Measurements from ENCODE around the gene GLRX2. TPM values are rescaled to one million over a fixed set of nuclear protein-coding genes. Genes with fewer than 3 reads are reported as not detected.

Gene GLRX2
- total RNA-seq, 1 experiment from 2014 or later: 40.1 TPM

DNA sequence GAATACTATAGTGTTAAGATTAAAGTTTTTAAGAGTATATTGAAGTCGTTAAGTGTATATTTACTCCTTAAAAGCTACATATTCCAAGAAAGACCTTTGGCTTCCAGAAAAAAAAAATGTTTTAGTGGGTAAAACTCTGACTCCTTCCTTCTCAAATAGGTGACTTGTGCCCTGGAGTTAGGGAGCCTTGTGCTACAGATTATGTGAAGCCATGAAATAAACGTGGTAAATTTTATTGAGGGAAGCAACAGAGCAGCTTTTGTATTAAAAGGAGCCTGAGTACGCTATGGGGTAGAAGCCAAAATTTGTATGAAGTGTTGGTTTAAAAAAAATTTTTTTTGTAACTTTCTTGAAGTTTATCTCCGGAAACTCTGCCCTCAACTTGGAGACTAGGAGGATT lies 44.8 kb downstream of the GLRX2 start:
- in situ Hi-C loops (cut with HindIII; ENCODE audit: low pct_unique_long_range_greater_than_20kb, low sequenced_read_pairs) (no loop called here), intact Hi-C loops (cut with micrococcal nuclease; ENCODE audit: unreplicated experiment) (no loop called here)
- ATAC-seq (no peak), DNase-seq (ENCODE audit: low read depth, low spot score) (no peak)
- ChIA-PET CTCF (no interaction called here), POLR2A (no interaction called here)
- H3K4me3 ChIP-seq (ENCODE audit: low read depth in 2 of 2, low read length in 2 of 2): peak overlapping the region; percentile 95
- H3K27me3 ChIP-seq (ENCODE audit: control insufficient read depth, insufficient read depth, low read length): no peaks in the 10 kb centered on the region
- BruUV-seq (replicated peaks): TSS peak; percentile 62
- TF ChIP-seq, protein P1, sequence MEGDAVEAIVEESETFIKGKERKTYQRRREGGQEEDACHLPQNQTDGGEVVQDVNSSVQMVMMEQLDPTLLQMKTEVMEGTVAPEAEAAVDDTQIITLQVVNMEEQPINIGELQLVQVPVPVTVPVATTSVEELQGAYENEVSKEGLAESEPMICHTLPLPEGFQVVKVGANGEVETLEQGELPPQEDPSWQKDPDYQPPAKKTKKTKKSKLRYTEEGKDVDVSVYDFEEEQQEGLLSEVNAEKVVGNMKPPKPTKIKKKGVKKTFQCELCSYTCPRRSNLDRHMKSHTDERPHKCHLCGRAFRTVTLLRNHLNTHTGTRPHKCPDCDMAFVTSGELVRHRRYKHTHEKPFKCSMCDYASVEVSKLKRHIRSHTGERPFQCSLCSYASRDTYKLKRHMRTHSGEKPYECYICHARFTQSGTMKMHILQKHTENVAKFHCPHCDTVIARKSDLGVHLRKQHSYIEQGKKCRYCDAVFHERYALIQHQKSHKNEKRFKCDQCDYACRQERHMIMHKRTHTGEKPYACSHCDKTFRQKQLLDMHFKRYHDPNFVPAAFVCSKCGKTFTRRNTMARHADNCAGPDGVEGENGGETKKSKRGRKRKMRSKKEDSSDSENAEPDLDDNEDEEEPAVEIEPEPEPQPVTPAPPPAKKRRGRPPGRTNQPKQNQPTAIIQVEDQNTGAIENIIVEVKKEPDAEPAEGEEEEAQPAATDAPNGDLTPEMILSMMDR (IDR thresholded peaks at IDR 0.05): no peak
- no peak for TF ChIP-seq TCF7L2 (IDR thresholded peaks at IDR 0.05; ENCODE audit: low read depth, low read length)
- no peak for TF ChIP-seq SIN3A (IDR thresholded peaks at IDR 0.05; ENCODE audit: borderline replicate concordance, insufficient read depth, low read depth, low read length)
- TF ChIP-seq, protein P2, sequence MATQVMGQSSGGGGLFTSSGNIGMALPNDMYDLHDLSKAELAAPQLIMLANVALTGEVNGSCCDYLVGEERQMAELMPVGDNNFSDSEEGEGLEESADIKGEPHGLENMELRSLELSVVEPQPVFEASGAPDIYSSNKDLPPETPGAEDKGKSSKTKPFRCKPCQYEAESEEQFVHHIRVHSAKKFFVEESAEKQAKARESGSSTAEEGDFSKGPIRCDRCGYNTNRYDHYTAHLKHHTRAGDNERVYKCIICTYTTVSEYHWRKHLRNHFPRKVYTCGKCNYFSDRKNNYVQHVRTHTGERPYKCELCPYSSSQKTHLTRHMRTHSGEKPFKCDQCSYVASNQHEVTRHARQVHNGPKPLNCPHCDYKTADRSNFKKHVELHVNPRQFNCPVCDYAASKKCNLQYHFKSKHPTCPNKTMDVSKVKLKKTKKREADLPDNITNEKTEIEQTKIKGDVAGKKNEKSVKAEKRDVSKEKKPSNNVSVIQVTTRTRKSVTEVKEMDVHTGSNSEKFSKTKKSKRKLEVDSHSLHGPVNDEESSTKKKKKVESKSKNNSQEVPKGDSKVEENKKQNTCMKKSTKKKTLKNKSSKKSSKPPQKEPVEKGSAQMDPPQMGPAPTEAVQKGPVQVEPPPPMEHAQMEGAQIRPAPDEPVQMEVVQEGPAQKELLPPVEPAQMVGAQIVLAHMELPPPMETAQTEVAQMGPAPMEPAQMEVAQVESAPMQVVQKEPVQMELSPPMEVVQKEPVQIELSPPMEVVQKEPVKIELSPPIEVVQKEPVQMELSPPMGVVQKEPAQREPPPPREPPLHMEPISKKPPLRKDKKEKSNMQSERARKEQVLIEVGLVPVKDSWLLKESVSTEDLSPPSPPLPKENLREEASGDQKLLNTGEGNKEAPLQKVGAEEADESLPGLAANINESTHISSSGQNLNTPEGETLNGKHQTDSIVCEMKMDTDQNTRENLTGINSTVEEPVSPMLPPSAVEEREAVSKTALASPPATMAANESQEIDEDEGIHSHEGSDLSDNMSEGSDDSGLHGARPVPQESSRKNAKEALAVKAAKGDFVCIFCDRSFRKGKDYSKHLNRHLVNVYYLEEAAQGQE (IDR thresholded peaks at IDR 0.05; ENCODE audit: insufficient read depth in 1 of 2, low read depth in 2 of 2, low read length in 1 of 2): no peak
- no peak for TF ChIP-seq POLR2AphosphoS5 (IDR thresholded peaks at IDR 0.05; ENCODE audit: low read depth, low read length)
- no peaks in the 10 kb centered on the region for H3K9me3 ChIP-seq (ENCODE audit: control insufficient read depth, insufficient read depth, low read depth, low read length)
- H3K4me1 ChIP-seq (ENCODE audit: control insufficient read depth, insufficient read depth, low read length): peaks cover 19% of the 10 kb centered on the region
- peak overlapping the region; percentile 93 for H3K27ac ChIP-seq (ENCODE audit: low read length)
- peaks cover 22% of the 10 kb centered on the region for H3K36me3 ChIP-seq (ENCODE audit: control insufficient read depth, insufficient read depth, low read length)

DNA sequence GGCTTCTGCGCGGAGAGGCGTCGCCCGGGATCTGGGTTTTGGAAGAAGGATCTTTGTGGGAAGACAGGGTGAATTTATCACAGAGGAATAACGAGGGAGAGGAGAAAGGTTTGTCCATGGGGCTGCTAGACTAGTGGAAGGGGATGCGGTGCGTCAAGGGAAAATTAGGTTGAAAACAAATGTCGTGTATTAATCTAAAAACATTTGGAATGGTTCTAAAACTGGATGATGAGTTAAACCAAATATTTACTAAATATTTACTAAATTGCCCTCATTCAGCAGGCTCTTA lies 45.2 kb downstream of the GLRX2 start:
- ChIA-PET POLR2A (no interaction called here), CTCF (no interaction called here)
- peaks cover 22% of the 10 kb centered on the region for H3K36me3 ChIP-seq (ENCODE audit: control insufficient read depth, insufficient read depth, low read length)
- peak overlapping the region; percentile 93 for H3K27ac ChIP-seq (ENCODE audit: low read length)
- H3K4me1 ChIP-seq (ENCODE audit: control insufficient read depth, insufficient read depth, low read length): peaks cover 19% of the 10 kb centered on the region
- no TSS peak for BruUV-seq (replicated peaks)
- no peaks in the 10 kb centered on the region for H3K9me3 ChIP-seq (ENCODE audit: control insufficient read depth, insufficient read depth, low read depth, low read length)
- no peaks in the 10 kb centered on the region for H3K27me3 ChIP-seq (ENCODE audit: control insufficient read depth, insufficient read depth, low read length)
- intact Hi-C loops (cut with micrococcal nuclease; ENCODE audit: unreplicated experiment) (no loop called here), in situ Hi-C loops (cut with HindIII; ENCODE audit: low pct_unique_long_range_greater_than_20kb, low sequenced_read_pairs) (no loop called here)
- DNase-seq (ENCODE audit: low read depth, low spot score) (no peak), ATAC-seq (no peak)
- TF ChIP-seq POLR2AphosphoS5 (IDR thresholded peaks at IDR 0.05; ENCODE audit: low read depth, low read length): no peak
- TF ChIP-seq TCF7L2 (IDR thresholded peaks at IDR 0.05; ENCODE audit: low read depth, low read length): no peak
- TF ChIP-seq, protein P2 (IDR thresholded peaks at IDR 0.05; ENCODE audit: insufficient read depth in 1 of 2, low read depth in 2 of 2, low read length in 1 of 2): no peak
- TF ChIP-seq, protein P1 (IDR thresholded peaks at IDR 0.05): no peak
- TF ChIP-seq SIN3A (IDR thresholded peaks at IDR 0.05; ENCODE audit: borderline replicate concordance, insufficient read depth, low read depth, low read length): no peak
- H3K4me3 ChIP-seq (ENCODE audit: low read depth in 2 of 2, low read length in 2 of 2): peak overlapping the region; percentile 95
